Mesothelial cell of epicardium (in vitro differentiated cells): ENCODE data around the gene SEMA4A. TPM values are rescaled to one million over a fixed set of nuclear protein-coding genes. Genes with fewer than 3 reads are reported as not detected.
"Not testable (repeated sequence)": the region's sequence is repeated elsewhere in the genome, so short reads cannot be mapped to it uniquely, and the experiment has no call there.

Experiments
- DNase-seq, 2 experiments: peaks; one replicate each; pipeline ENCODE4 v3.0.0; 2021; ENCODE audit warnings: low spot score in 2 of 2; ENCODE audit not compliant: unreplicated experiment in 2 of 2
- H3K27ac Mint-ChIP-seq: 2 replicates; pipeline ENCODE4 v1.8.0; 2021; ENCODE audit warnings: mixed read lengths
- H3K27me3 Mint-ChIP-seq: 2 replicates; pipeline ENCODE4 v1.8.0; 2021; ENCODE audit warnings: low read depth, mixed read lengths
- H3K36me3 Mint-ChIP-seq: 2 replicates; pipeline ENCODE4 v1.8.0; 2021; ENCODE audit warnings: mixed read lengths
- H3K4me1 Mint-ChIP-seq: 2 replicates; pipeline ENCODE4 v1.8.0; 2021; ENCODE audit warnings: mixed read lengths
- H3K4me3 Mint-ChIP-seq: 2 replicates; pipeline ENCODE4 v1.8.0; 2021; ENCODE audit warnings: mild to moderate bottlenecking, moderate library complexity, mixed read lengths
- H3K9me3 Mint-ChIP-seq: 2 replicates; pipeline ENCODE4 v1.8.0; 2021; ENCODE audit warnings: mixed read lengths
- total RNA-seq: library from RNA; stranded (reverse); gene quantifications from 3 replicates; pipeline ENCODE4 v1.2.1, GENCODE V29; 2021
- TF ChIP-seq, protein P1 (sequence below): fragments of 200-600 bp; sonication (generic); IDR thresholded peaks from one replicate; pipeline ENCODE4 v1.5.0; 2021; ENCODE audit warnings: antibody characterized with exemption; ENCODE audit not compliant: unreplicated experiment

The SEMA4A gene
- total RNA-seq, 1 donor from 2014 or later = 18.7 TPM

DNA sequence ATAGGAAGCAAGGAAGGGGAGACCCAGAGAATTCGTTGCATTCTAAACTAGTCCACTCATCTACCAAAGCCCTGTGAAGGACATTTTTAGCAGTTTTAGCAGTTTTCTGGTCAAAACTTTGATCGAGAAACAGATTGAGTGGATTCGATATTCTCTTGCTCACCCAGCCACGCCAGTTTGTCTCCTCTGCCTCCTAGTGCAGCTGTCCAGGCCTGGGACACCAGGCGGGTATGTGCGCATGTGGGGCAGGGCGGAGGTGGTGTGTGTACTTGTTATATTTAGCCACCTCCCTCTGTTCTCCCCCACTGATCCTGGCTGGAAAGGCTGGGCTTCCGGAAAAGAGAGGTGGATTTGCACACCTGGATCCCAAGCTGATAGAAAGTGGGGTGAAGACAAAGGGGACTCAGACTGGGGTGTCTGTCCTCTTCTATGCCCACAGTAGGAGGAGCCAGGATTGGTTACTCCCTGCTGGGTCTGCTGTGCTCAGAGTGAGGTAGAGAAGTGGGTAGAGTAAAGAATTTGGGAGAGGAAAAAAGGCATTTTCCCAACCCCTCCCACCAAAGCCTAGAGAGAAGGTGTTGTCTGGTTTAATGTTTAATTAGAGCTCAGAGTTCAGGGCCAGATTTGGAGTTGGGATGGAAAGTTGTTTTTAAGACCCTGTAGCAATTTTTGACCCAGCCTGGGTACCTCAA is 35.1 kb upstream of the SEMA4A start:
- no peaks in the 10 kb centered on the region for H3K9me3 Mint-ChIP-seq
- DNase-seq = no peak
- peaks cover 4% of the 10 kb centered on the region for H3K36me3 Mint-ChIP-seq
- no peak overlapping the region for H3K27ac Mint-ChIP-seq
- H3K4me1 Mint-ChIP-seq = peaks cover 58% of the 10 kb centered on the region
- H3K27me3 Mint-ChIP-seq = peaks cover 2% of the 10 kb centered on the region
- TF ChIP-seq, protein P1, sequence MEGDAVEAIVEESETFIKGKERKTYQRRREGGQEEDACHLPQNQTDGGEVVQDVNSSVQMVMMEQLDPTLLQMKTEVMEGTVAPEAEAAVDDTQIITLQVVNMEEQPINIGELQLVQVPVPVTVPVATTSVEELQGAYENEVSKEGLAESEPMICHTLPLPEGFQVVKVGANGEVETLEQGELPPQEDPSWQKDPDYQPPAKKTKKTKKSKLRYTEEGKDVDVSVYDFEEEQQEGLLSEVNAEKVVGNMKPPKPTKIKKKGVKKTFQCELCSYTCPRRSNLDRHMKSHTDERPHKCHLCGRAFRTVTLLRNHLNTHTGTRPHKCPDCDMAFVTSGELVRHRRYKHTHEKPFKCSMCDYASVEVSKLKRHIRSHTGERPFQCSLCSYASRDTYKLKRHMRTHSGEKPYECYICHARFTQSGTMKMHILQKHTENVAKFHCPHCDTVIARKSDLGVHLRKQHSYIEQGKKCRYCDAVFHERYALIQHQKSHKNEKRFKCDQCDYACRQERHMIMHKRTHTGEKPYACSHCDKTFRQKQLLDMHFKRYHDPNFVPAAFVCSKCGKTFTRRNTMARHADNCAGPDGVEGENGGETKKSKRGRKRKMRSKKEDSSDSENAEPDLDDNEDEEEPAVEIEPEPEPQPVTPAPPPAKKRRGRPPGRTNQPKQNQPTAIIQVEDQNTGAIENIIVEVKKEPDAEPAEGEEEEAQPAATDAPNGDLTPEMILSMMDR = no peak
- H3K4me3 Mint-ChIP-seq = no peak overlapping the region

GRCh38 chr1:156119503-156120209 is 33.7 kb upstream of the SEMA4A start:
- Mint-ChIP-seq H3K36me3 (peaks cover 4% of the 10 kb centered on the region), H3K9me3 (no peaks in the 10 kb centered on the region), H3K4me1 (peaks cover 61% of the 10 kb centered on the region), H3K4me3 (no peak overlapping the region), H3K27me3 (peaks cover 2% of the 10 kb centered on the region), H3K27ac (peak overlapping the region; percentile 43)
- no peak for DNase-seq
- TF ChIP-seq, protein P1 = no peak

- H3K27me3 Mint-ChIP-seq = no peaks in the 10 kb centered on the region
- H3K27ac Mint-ChIP-seq = peak overlapping the region; percentile 77
- H3K4me3 Mint-ChIP-seq = no peak overlapping the region
- H3K36me3 Mint-ChIP-seq = peaks cover 4% of the 10 kb centered on the region
- no peak for DNase-seq
- H3K9me3 Mint-ChIP-seq = no peaks in the 10 kb centered on the region
- H3K4me1 Mint-ChIP-seq = peaks cover 62% of the 10 kb centered on the region
- TF ChIP-seq, protein P1 = no peak
These were observed 33.1 kb upstream of the SEMA4A start for GRCh38 chr1:156120318-156120717.

DNA sequence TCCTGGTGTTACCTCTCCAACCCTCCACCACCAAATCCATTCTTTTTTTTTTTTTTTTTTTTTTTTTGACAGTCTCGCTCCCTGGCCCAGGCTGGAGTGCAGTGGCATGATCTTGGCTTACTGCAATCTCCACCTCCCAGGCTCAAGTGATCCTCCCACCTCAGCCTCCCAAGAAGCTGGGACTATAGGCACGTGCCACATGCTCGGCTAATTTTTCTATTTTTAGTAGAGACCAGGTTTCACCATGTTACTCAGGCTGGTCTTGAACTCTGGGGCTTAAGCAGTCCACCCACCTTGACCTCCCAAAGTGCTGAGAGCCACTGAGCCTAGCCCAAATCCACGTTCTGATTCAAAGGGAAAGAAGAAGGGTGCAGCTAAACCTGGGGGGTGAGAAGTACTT is 32.4 kb upstream of the SEMA4A start:
- H3K9me3 Mint-ChIP-seq, H3K4me3 Mint-ChIP-seq, DNase-seq, H3K27me3 Mint-ChIP-seq, H3K27ac Mint-ChIP-seq, H3K36me3 Mint-ChIP-seq: not testable (repeated sequence)
- H3K4me1 Mint-ChIP-seq = peaks cover 60% of the 10 kb centered on the region

GRCh38 chr1:156121457-156121856 is 31.9 kb upstream of the SEMA4A start:
- Mint-ChIP-seq H3K4me3 (no peak overlapping the region), H3K9me3 (no peaks in the 10 kb centered on the region), H3K4me1 (peaks cover 60% of the 10 kb centered on the region), H3K27me3 (no peaks in the 10 kb centered on the region), H3K27ac (peak overlapping the region; percentile 79), H3K36me3 (peaks cover 4% of the 10 kb centered on the region)
- DNase-seq = no peak
- TF ChIP-seq, protein P1 = no peak

GRCh38 chr1:156122086-156122485 is 31.3 kb upstream of the SEMA4A start:
- Mint-ChIP-seq H3K27ac (peak overlapping the region; percentile 99), H3K36me3 (peaks cover 4% of the 10 kb centered on the region), H3K27me3 (no peaks in the 10 kb centered on the region), H3K4me3 (no peak overlapping the region), H3K9me3 (no peaks in the 10 kb centered on the region), H3K4me1 (peaks cover 61% of the 10 kb centered on the region)
- TF ChIP-seq, protein P1 = no peak
- DNase-seq = no peak
